Endothelial cell (in vitro differentiated cells): ENCODE measurements around the gene TTLL5. TPM values are rescaled to one million over a fixed set of nuclear protein-coding genes. Genes with fewer than 3 reads are reported as not detected.

Source experiments
- DNase-seq: peaks from one replicate; pipeline ENCODE4 v3.0.0; 2021; ENCODE audit warnings: low spot score
- H3K27ac Mint-ChIP-seq: one replicate; pipeline ENCODE4 v1.8.0; 2021; ENCODE audit warnings: mixed read lengths, inconsistent platforms; ENCODE audit not compliant: unreplicated experiment
- H3K27me3 Mint-ChIP-seq: one replicate; pipeline ENCODE4 v1.8.0; 2021; ENCODE audit warnings: mild to moderate bottlenecking, moderate library complexity, mixed read lengths, inconsistent platforms; ENCODE audit not compliant: unreplicated experiment
- H3K36me3 Mint-ChIP-seq: one replicate; pipeline ENCODE4 v1.8.0; 2021; ENCODE audit warnings: mild to moderate bottlenecking, low read depth, mixed read lengths, inconsistent platforms; ENCODE audit not compliant: unreplicated experiment
- H3K4me1 Mint-ChIP-seq: one replicate; pipeline ENCODE4 v1.8.0; 2021; ENCODE audit warnings: mild to moderate bottlenecking, mixed read lengths, inconsistent platforms; ENCODE audit not compliant: unreplicated experiment
- H3K4me3 Mint-ChIP-seq: one replicate; pipeline ENCODE4 v1.8.0; 2021; ENCODE audit warnings: mild to moderate bottlenecking, mixed read lengths, inconsistent platforms; ENCODE audit not compliant: unreplicated experiment
- H3K9me3 Mint-ChIP-seq: one replicate; pipeline ENCODE4 v1.8.0; 2021; ENCODE audit warnings: mixed read lengths, inconsistent platforms; ENCODE audit not compliant: unreplicated experiment
- total RNA-seq: library from RNA; stranded (reverse); fragmentation: NEBNext Ultra II Directional; extraction: Animal tissue kit (Norgen Biotek cat#: 25700); gene quantifications from one replicate; pipeline ENCODE4 v1.2.1, GENCODE V29; 2021; ENCODE audit not compliant: unreplicated experiment
- TF ChIP-seq, protein P1 (sequence below): fragments of 200-600 bp; sonication (generic); IDR thresholded peaks from one replicate; pipeline ENCODE4 v1.5.0; 2021; ENCODE audit warnings: antibody characterized with exemption; ENCODE audit not compliant: unreplicated experiment

TTLL5 gene
- total RNA-seq, 1 donor from 2014 or later = 62.8 TPM

DNA sequence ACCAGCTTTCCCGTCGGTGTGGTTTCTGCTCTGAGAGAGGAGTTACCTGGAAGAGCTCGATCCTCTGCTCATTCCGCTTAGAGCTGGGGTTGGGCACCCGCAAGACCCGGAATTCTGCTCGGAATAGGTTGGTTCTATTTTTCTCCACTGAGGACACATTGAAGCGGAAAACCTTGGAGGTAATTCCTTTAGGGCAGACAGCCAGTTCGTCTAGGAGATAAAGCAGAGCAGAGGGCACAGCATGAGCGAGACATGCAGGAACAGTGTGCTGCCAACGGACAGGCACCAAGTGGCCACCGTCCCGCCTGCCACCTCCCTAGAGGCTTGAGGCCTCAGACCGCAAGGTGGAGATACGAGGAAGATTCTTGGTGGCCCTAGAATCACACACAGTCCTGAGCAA lies 310.5 kb downstream of the TTLL5 start:
- Mint-ChIP-seq H3K27ac (no peak overlapping the region), H3K36me3 (no peaks in the 10 kb centered on the region), H3K4me1 (peaks cover 16% of the 10 kb centered on the region), H3K27me3 (peaks cover 9% of the 10 kb centered on the region), H3K9me3 (no peaks in the 10 kb centered on the region), H3K4me3 (no peak overlapping the region)
- DNase-seq = no peak
- TF ChIP-seq, protein P1, sequence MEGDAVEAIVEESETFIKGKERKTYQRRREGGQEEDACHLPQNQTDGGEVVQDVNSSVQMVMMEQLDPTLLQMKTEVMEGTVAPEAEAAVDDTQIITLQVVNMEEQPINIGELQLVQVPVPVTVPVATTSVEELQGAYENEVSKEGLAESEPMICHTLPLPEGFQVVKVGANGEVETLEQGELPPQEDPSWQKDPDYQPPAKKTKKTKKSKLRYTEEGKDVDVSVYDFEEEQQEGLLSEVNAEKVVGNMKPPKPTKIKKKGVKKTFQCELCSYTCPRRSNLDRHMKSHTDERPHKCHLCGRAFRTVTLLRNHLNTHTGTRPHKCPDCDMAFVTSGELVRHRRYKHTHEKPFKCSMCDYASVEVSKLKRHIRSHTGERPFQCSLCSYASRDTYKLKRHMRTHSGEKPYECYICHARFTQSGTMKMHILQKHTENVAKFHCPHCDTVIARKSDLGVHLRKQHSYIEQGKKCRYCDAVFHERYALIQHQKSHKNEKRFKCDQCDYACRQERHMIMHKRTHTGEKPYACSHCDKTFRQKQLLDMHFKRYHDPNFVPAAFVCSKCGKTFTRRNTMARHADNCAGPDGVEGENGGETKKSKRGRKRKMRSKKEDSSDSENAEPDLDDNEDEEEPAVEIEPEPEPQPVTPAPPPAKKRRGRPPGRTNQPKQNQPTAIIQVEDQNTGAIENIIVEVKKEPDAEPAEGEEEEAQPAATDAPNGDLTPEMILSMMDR = no peak

DNA sequence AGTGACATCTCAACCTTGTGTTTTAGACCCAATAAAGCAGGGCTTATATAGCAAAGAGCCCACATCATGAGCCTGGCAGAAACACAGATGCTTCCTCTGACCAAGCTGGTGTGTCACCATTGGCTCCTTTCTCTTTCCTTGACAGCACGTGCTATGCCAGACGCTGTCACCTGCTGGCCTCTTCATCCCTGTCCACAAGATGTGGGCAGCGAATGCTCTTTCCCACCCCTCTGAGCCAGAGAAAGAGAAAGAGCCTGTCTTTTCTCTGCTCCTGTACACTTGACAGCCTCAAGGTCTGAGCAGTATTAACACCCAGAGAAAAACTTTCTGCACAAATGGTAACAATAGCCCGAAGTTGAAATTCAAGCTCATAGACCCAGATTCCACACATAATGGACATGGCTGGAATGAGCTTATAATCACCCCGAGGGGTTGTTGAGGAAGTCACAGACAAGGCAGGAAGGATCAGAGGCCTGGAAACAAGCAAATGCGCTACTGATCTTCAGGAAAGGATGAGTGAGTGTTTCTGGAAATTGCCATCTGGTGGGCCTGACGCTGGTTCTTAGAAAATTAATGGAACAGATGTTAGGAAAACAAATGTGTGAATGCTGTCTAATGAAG lies 311.9 kb downstream of the TTLL5 start:
- DNase-seq = no peak
- H3K27ac Mint-ChIP-seq = no peak overlapping the region
- H3K36me3 Mint-ChIP-seq = no peaks in the 10 kb centered on the region
- peaks cover 20% of the 10 kb centered on the region for H3K4me1 Mint-ChIP-seq
- H3K27me3 Mint-ChIP-seq = peaks cover 9% of the 10 kb centered on the region
- no peaks in the 10 kb centered on the region for H3K9me3 Mint-ChIP-seq
- TF ChIP-seq, protein P1 = no peak
- no peak overlapping the region for H3K4me3 Mint-ChIP-seq

DNA sequence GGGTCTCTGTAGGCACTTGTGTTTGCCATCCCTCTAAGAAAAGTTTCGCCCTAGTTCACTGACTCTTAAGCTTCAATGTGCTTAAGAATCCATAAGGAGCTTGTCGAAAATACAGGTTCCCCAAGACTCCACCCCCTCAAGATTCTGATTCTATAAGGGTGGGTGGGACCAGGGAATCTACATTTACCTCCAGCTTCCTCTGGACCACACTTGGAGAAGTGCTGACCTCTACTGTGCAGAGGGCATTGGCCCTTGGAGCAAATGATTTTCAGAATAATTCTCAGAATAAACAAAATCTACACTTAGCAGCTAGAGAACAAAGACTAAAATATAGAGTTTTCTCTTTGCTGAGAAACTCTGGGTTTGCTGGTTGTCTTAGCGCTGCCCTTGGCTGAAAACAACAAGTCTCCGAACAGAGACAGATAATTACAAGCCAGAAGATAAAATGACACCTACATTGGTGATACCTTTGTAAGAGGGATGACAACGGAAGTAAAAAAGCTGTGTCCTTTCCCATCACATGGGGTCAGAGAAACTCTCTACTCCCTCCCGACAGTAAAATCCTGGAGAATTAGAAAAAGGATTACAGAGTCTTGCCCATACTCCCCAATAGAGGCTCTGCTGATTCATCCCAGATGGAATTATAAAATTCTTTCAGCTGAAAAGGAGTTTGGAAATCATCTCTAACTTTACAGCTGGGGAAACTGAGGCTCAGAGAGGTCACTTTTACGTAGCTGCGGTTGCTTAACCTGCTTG lies 316.0 kb downstream of the TTLL5 start:
- Mint-ChIP-seq H3K9me3 (no peaks in the 10 kb centered on the region), H3K27ac (no peak overlapping the region), H3K36me3 (no peaks in the 10 kb centered on the region), H3K27me3 (peaks cover 2% of the 10 kb centered on the region), H3K4me1 (peaks cover 32% of the 10 kb centered on the region), H3K4me3 (no peak overlapping the region)
- TF ChIP-seq, protein P1 = no peak
- DNase-seq = no peak

DNA sequence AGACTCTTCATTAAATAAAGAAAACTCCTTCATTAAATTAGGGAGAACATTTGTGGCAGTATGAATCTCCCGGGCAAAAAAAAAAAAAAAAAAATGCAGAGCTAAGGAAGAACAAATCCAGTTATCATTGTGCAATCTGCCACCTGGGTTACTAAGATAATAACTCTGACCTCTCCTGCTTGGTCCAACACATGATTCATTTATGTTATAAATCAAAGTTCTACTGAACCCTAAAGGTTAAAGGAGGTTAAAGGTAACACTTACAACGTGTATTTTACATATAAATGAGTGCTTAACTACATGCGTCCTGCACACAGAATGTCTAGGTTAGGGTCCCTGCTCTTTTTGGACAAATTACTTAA lies 316.5 kb downstream of the TTLL5 start:
- Mint-ChIP-seq H3K36me3 (no peaks in the 10 kb centered on the region), H3K27ac (no peak overlapping the region), H3K4me1 (peaks cover 26% of the 10 kb centered on the region), H3K27me3 (peaks cover 2% of the 10 kb centered on the region), H3K9me3 (no peaks in the 10 kb centered on the region), H3K4me3 (no peak overlapping the region)
- DNase-seq = no peak
- TF ChIP-seq, protein P1 = no peak

DNA sequence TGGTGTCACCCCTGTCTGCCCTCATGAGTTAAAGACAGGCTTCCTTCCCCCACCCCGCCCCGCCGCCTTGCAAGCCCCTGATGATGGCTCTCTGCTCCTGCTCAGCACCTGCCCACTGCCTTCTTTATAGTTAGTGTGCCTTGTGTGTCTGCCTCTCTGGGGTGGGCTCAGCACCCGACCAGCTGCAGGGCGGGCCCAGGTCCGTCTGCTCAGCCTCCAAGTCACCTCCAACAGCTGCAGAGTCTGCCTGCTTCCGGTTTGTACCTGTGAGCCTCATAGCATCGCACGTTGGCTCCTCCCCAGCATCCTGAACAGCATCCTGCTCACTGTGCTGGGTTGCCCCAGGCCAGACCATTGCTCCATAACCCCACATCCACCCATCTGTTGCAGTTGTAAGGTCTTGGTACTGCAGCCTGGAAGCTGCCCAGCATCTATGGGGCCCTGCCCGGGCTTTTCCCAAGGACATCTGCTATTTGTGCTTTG lies 317.2 kb downstream of the TTLL5 start:
- no peak for DNase-seq
- Mint-ChIP-seq H3K4me1 (peaks cover 19% of the 10 kb centered on the region), H3K4me3 (no peak overlapping the region), H3K9me3 (no peaks in the 10 kb centered on the region), H3K36me3 (no peaks in the 10 kb centered on the region), H3K27me3 (peaks cover 8% of the 10 kb centered on the region), H3K27ac (no peak overlapping the region)
- TF ChIP-seq, protein P1 = no peak
